NK-92 (cell line): ENCODE measurements around the gene PRRC2B.
"Not testable (repeated sequence)": the region's sequence is repeated elsewhere in the genome, so short reads cannot be mapped to it uniquely, and the experiment has no call there.

Experiments used
- DNase-seq: peaks from one replicate; lab custom pipeline; 2025; ENCODE audit not compliant: unreplicated experiment; lab: John Stamatoyannopoulos, UW

The PRRC2B gene

DNA sequence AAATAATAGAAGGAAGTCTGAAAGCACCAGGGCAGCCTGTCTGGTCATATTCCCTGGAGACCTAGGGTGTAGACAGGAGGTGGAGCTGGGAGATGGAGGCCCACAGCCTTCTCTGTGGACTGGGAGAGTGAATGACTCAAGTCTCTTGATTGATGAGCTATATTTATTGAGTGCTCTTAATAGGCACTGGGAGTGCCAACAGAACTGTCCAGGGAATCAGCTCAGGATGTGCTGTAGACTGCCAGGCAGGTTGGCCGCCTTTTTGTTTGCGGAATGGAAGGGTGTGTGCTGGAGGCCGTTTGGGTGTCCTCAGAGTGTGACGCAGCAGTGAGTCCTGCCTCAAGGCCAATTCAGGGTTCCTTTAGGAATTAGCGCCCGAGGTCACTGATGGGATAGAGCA lies 75.5 kb downstream of the PRRC2B start:
- DNase-seq, result no peak

DNA sequence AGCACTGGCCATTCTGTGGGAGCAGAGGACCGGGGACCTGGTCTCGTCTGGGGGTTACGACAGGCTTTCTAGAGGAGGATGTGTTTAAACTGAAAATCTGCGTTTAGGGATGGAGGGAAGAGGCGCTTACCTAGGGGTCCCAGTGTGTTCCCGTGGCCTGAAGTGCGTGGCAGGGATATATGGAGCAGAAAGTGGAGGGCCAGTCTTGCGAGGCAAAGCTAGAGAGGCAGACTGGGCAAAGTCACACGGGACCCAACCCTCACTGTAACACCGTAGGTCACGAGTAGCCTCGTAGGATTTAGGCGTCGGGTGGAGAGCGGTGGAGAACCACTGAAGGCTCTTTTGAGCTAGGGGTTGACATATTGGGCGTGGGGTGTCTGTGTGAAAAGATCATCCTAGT lies 76.1 kb downstream of the PRRC2B start:
- no peak for DNase-seq

DNA sequence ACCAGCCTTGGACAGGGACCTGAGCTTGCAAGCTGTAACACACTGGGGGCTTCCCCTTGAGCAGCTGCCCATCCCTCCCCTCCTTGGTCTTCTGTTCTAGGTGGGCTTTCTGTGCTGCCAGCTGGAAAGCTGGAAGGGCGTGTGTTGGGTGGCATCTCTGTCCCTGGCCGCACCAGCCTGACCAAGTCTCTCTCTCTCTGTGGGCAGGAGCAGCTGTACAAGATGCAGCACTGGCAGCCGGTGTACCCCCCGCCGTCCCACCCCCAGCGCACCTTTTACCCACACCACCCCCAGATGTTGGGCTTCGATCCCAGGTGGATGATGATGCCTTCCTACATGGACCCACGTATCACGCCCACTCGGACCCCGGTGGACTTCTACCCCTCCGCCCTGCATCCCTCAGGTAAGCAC lies 76.7 kb downstream of the PRRC2B start:
- no peak for DNase-seq

DNA sequence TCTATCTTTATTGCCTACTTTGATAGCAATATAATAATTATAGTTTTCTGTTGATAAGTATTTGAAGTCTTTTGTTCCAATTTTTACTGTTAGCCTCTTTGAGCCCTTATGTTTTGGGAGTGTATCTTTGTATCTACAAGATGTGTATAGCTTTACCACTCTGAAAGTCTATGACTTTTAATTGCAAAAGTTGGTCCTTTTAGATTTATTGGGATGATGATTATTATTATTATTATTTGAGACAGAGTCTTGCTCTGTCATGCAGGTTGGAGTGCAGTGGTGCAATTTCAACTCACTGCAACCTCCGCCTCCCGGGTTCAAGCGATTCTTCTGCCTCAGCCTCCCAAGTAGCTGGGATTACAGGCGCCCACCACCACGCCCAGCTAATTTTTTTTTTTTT lies 78.2 kb downstream of the PRRC2B start:
- not testable (repeated sequence) for DNase-seq

DNA sequence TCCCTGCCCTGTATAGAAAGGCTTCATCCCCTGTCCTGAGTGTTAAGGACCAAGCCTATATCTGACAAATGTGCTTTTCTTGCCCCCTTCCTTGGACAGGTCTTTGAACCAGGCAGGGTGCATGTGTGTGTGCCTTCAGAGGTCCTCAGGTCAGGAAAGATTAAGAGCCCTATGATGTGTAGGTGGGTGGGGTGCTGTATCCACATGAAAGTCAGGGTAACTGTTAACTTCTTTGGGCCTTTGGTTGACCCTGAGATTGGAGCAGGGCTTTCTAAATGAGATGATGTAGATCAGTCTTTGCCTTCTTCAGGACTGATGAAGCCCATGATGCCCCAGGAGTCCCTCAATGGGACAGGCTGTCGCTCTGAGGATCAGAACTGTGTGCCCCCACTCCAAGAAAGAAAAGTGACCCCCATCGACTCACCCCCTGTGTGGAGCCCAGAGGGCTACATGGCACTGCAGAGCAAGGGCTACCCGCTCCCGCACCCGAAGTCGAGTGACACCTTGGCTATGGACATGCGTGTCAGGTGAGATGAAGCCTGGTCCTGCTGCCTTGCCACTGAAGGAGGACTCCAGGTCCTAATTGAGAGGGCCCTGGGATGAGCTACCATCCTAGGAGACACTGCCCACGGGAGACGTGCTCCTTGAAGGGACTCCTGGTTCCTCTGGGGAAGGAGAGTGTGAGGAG lies 79.5 kb downstream of the PRRC2B start:
- no peak for DNase-seq

DNA sequence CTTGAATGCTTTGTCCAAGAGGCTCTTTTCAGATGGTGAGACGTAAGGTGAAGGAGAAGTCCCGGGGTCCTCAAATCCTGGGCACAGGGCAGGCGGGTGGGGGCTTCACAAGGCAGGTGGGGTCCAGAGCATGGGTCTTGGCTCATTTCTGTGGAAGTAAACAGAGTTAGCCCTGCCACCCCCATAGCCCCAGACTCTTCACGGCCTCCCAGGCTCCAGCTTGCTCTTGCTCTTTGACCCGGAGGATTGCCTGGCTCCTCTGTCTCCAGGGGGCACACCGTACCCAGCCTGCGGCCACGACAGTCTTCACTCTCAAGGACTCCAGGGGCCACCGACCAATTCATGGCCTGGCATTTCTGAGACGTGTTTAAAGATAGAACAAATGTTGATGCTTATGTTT lies 80.0 kb downstream of the PRRC2B start:
- DNase-seq, result no peak

DNA sequence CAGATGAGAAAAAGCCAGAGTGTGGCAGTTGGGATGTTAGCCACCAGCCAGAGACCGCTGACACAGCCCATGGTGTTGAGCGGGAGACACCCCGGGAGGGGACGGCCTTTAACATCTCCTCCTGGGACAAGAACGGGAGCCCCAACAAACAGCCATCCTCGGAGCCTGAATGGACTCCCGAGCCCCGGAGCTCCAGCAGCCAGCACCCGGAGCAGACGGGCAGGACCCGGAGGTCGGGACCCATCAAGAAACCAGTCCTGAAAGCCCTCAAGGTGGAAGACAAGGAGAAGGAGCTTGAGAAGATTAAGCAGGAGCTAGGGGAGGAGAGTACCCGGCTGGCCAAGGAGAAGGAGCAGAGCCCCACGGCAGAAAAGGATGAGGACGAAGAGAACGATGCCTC lies 80.8 kb downstream of the PRRC2B start:
- DNase-seq, result no peak

DNA sequence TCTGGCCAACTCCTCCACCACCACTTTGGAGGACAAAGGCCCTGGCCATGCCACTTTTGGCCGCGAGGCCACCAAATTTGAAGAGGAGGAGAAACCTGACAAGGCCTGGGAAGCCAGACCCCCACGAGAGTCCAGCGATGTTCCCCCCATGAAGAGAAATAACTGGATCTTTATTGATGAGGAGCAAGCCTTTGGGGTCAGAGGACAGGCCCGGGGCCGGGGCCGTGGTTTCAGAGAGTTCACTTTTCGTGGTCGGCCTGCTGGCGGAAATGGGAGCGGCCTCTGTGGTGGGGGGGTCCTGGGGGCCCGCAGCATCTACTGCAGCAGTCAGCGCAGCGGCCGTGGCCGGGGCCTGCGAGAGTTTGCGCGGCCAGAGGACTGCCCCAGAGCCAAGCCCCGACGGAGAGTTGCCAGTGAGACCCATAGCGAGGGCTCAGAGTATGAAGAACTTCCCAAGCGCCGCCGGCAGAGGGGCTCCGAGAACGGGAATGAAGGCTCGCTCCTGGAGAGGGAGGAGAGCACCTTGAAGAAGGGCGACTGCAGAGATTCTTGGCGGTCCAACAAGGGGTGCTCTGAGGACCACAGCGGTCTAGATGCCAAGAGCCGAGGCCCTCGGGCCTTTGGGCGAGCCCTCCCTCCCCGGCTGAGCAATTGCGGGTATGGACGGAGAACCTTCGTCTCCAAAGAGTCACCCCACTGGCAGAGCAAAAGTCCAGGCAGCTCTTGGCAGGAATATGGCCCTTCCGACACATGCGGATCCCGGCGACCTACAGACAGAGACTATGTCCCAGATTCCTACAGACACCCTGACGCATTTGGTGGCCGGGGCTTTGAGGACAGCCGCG lies 81.4 kb downstream of the PRRC2B start:
- no peak for DNase-seq

DNA sequence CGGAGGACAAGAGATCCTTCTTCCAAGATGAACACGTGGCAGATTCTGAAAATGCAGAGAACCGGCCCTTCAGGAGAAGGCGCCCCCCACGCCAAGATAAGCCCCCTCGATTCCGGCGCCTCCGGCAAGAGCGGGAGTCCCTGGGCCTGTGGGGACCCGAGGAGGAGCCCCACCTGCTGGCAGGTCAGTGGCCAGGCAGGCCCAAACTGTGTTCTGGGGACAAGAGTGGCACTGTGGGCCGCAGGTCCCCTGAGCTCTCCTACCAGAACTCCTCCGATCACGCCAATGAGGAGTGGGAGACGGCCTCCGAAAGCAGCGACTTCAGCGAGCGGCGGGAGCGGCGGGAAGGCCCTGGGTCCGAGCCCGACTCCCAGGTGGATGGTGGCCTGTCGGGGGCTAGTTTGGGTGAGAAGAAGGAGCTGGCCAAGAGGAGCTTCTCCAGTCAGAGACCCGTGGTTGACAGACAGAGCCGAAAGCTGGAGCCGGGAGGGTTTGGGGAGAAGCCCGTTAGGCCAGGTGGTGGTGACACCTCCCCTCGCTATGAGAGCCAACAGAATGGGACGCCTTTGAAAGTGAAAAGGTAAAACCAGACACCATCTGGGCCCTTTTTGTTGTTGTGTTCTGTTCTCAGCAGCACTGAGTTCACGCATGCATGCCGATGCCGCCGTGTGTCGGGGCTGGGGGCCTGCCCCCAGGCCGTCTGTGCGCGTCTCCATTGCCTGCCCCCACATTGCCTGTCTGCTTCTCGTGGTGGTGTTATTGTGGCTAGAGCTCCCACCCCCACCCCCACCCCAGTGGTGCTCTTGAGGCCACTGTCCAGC lies 82.3 kb downstream of the PRRC2B start:
- DNase-seq, result no peak

DNA sequence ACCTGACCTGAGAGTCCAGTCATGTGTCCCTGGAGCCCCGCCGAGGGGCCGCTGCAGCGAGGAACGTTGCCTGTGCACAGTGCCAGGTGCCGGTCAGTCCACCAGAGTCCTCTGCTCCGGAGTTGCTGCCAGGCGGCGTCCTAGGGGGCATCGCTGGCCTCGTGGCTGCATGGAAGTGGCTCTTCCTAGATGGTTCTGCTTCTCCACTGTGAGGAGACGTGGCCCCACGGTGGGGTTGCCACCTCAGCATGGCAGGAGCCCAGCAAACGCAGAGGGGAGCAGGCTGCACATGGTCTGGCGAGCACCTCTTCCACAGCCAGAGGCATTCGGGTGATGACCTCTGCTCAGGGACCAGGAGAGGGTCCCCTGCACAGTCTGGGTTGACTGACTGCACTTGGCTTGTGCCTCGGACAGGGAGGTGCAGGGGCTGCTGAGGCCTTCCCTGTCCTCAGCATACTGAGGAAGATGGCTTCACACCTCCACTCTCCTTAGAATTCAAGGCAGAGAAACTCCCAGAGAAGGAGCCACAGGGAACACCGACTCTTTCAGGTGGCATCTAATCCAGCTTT lies 83.0 kb downstream of the PRRC2B start:
- DNase-seq, result no peak

DNA sequence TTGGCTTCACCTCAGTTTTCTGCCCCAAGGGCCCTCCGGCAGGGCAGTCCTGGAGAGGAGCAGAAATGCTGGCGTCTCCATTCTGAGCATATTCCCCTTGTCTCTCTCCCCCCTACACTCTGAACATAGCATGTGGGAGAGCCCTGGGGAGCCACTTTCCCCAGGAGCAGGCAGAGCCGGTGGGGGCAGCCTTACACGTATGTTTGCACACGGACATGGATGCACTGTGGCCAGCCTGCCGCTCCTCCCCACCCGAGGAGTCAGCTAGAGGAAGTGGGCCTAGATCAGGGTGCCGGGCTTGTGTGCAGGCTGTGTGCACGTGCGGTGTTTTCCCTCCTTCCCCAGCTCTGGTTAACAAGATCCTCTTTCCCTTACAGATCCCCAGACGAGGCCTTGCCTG lies 83.5 kb downstream of the PRRC2B start:
- no peak for DNase-seq

DNA sequence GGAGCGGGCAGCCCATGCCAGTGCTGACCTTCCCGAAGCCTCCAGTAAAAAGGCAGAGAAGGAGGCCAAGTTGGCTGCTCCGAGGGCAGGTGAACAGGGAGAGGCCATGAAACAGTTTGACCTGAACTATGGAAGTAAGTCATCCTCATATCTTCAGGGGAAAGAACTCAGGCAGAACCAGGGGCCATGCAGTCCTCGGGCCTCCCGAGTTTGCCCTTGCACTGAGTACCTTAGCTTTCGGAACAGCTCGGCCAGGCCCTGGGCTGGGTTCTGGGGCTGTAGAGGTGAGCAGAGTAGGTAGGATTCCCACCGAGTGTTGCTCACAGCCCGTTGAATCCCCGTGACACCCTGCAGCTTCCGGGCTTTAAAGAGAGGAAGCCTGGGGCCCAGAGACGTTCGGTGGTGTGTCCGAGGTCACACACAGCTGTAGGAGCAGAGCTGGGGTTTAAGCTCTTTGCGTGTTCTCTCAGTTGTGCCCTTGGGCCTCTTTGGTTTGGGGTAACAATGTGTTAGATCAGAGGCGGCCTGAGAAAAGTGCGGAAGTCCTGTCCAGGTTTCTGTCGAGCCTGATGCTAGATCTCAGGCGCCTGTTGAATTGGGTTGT lies 84.0 kb downstream of the PRRC2B start:
- no peak for DNase-seq

DNA sequence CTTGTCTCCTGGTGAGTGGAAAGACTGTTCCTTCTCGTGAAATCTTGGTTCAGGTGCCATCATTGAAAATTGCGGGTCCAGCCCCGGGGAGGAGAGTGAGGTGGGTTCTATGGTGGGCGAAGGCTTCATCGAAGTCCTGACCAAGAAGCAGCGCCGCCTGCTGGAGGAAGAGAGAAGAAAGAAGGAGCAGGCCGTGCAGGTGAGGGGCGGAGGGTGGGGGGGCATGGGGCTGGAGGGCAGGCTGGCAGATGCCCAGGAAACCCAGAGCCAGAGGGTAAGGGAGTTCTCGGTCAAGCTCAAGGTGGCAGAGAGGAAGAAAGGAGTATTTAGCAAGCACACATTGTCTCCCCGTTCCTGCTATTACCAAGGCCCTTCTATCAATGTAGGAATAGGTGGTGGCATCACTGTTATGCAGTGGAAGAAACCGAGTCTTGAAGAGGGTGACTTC lies 84.6 kb downstream of the PRRC2B start:
- no peak for DNase-seq

DNA sequence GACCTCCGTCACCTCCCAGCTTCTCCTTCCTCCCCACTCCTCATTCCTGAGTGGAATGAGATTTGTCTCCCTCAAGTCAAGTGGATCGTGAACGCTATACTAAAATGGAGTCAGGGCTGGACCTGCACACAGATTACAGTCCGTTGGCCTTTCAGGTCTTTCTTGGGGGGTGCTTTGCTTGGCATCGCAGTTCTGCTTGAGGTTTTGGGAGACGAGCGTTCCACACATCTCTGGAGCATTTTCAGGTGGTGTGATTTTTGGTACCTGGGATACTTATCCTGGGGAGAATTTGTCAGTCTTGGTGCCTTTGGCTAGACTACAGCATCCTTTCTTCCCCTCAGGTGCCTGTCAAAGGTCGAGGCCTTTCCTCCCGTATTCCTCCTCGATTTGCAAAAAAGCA lies 85.0 kb downstream of the PRRC2B start:
- DNase-seq, result no peak

DNA sequence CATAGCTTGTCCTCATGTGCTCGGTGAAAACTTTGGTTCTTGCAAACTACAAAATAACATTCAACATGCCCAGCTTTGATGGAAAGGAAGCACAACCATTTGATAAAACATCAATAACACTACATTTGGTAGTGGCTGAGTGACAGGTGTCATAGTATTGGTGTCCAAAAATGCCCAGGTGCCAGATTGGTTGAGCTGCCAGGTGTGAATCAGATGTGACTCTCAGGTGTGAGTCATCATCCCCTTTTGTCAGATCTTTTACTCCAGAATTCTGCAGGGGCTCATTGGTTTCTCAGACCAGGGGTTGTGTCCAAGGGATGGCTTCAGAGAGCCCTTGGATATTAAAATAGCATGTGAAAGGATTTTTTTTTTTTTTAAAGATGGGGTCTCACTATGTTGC lies 86.4 kb downstream of the PRRC2B start:
- DNase-seq, result no peak

DNA sequence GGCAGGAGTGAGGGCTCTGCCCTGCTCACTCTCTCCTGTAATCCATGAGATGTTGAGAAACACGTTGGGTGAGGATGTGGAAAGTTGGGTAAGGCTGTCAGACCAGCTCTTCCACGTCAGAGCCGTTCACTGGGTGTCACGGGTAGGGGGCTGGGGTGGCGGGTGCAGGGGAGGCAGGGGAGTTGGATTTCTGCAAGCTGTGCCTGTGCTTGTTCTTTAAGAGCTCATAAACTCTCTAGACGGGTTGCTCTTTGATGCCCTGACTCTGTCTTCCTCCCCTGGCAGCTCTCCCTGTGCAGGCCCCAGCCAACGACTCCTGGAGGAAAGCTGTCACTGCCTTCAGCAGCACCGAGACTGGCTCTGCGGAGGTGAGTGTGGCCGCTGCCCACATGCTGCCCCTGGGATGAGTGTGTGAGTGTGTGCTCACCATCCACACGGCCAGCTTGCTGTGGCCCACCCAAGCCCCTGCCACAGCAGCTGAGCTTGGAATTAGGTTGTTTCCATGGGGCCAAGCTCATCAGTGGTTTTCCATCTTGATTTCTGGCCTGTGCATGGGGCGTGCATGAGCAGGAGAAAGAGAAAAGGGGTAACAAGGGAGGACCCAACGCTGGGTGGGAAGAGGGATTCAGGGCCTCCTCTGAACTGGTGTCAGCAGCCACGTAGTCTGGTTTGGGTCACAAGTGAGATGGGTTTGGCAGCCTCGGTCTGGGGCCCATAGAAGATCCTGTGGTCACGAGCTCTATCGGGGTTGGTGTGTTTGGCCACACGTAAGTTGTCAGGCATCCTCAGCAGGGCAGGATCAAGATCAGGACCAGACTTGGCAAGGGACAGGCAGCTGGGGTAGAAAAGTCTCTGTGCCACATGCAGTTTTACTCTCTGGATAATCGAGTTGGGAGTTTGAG lies 87.8 kb downstream of the PRRC2B start:
- no peak for DNase-seq

DNA sequence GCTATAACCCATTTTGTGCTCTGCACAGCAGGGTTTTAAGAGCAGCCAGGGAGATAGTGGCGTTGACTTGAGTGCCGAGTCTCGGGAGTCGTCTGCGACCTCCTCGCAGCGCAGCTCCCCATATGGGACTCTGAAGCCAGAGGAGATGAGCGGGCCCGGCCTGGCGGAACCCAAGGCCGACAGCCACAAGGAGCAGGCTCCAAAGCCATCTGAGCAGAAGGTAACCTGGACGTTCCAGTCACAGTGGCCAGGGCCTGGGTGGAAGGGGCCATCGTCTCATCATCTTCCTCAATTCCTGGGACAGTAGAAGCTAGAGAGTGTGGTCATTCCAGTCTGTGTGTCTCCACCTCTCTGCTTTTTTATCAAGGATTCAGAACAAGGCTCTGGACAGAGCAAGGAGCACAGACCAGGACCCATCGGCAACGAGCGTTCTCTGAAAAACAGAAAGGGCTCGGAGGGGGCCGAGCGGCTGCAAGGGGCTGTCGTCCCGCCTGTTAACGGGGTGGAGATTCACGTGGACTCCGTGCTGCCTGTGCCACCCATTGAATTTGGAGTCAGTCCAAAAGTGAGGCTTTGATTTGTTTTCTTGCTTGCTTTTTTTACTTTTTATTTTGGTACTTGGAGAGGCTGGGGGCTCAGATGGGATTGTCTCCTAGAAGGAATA lies 88.6 kb downstream of the PRRC2B start:
- no peak for DNase-seq

DNA sequence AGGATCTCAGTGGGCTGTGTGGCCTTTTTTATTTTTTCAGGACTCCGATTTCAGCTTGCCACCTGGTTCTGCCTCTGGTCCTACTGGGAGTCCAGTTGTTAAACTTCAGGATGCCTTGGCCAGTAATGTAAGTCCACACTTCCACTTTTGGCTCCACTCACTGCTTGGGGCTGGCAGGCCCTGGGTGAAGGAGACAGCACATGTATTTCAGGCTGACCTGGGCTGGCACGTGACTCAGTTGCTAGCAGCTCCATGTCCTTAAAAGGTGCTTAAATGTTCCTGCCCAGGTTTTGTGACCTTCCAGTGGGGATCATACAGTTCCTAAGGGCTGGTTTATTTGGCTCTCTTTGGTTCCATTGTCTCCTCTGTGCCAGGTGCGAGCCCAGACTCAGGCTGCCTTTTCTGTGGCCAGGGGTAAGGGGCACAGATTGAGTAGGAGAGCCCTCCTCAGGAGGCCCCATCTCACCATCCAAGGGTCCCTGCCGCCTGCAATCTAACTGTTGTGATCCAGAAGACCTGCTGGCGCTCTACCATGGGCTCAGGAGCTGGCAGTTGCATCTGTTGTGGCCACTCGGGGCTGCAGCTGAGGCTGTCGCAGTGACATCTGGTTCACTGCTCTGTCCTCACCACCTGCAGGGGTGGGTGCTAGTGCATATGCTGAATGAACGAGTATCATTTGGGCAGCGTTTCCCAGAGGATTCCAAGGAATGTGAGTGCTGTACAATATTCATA lies 89.6 kb downstream of the PRRC2B start:
- DNase-seq, result no peak

DNA sequence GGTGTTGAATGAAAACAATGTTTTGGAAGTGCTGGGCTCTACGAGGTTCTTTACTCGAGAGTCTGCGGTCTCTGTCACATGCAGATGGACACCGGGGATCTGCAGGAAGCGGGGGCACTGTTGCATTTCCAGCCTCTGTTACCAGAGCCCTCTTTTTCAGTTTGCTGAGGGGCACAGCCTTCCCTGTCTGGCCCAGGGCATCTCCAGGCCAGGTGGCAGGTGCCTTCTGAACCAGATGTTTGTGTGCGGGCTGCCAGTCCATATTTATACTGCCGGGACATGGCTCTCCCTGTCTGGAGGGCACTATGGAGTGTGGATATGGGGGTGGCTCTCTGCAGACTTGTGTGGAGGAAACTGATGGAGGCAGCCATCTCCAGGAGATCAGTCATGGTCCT lies 90.2 kb downstream of the PRRC2B start:
- no peak for DNase-seq
